OCI-LY3 (cell line): Measurements from ENCODE around the gene SMCR8.

Source experiments
- EZH2phosphoT487 ChIP-seq: fragments of 200-600 bp; shearing (Covaris generic); IDR thresholded peaks from 2 replicates; pipeline ENCODE4 v1.6.1; 2018; ENCODE audit warnings: antibody characterized with exemption, mixed run types, low read depth
- TF ChIP-seq, protein P1 (sequence below): fragments of 200-600, 300-600 bp; sonication (generic); IDR thresholded peaks from 2 replicates; pipeline ENCODE4 v1.5.1; 2014; ENCODE audit warnings: antibody characterized with exemption, low read length, low read depth

- TF ChIP-seq, protein P1, sequence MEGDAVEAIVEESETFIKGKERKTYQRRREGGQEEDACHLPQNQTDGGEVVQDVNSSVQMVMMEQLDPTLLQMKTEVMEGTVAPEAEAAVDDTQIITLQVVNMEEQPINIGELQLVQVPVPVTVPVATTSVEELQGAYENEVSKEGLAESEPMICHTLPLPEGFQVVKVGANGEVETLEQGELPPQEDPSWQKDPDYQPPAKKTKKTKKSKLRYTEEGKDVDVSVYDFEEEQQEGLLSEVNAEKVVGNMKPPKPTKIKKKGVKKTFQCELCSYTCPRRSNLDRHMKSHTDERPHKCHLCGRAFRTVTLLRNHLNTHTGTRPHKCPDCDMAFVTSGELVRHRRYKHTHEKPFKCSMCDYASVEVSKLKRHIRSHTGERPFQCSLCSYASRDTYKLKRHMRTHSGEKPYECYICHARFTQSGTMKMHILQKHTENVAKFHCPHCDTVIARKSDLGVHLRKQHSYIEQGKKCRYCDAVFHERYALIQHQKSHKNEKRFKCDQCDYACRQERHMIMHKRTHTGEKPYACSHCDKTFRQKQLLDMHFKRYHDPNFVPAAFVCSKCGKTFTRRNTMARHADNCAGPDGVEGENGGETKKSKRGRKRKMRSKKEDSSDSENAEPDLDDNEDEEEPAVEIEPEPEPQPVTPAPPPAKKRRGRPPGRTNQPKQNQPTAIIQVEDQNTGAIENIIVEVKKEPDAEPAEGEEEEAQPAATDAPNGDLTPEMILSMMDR: no peak
- TF ChIP-seq EZH2phosphoT487: no peak
Observed at GRCh38 chr17:18344021-18344420, 28.9 kb downstream of the SMCR8 start.
